NCI-H774 (cell line): ENCODE results near the gene EDIL3.
A peak's percentile ranks its signal among the peaks of the same experiment; 100 is the strongest.

Experiments used
- DNase-seq: peaks from one replicate; lab custom pipeline; 2025; lab: John Stamatoyannopoulos, UW

EDIL3 gene, protein sequence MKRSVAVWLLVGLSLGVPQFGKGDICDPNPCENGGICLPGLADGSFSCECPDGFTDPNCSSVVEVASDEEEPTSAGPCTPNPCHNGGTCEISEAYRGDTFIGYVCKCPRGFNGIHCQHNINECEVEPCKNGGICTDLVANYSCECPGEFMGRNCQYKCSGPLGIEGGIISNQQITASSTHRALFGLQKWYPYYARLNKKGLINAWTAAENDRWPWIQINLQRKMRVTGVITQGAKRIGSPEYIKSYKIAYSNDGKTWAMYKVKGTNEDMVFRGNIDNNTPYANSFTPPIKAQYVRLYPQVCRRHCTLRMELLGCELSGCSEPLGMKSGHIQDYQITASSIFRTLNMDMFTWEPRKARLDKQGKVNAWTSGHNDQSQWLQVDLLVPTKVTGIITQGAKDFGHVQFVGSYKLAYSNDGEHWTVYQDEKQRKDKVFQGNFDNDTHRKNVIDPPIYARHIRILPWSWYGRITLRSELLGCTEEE

DNA sequence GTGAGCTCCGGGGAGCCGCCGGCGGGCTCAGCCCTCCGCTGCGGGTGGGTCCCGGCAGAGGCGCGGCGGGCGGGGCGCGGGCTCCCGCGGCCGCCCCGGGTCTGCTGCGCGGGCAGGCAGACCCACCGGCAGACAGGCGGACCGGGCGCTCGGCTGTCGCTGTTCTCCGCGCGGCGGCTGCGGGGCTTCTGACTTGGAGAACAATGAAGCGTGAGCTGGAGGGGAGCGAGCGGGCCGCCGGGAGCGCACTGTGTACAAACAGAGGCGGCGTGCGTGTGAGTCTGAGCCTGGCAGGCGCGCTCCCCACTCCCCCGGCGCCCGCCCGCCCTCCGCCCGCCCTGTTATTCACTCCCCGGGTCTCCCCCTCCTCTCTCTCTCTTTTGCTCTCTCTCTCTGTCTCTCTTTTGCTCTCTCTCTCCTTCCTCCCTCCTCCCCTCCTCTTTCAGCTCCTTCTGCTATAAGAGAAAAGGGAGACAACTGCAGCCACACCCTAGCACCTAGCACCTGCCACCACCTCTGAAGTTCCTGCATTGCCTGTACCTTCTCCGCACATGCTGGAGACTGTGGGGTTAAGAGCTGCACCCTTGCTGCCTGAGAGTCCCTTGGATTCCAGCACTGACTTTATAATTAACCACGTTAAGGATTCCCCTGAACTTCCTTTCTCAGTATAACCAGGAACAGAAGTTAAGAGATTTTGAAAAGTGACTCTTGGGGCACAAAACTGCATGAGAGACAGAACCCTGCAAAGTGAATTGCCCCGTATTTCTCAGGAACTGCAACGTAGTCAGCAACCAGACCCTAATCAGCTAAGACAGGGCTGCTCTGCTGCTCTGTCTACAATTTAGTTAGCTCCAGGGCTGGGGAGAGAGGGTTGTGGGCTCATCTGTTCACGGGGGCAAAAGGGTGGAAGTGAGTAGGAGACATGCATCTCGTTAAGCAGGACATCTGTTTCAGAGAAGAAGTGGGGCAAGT lies at the start of gene EDIL3:
Gene EDIL3 (minus strand): TSS at position 277 of the 972 bp plus-strand sequence. CDS start 506 bp downstream, outside the sequence.
- DNase-seq, result peak; percentile 40

DNA sequence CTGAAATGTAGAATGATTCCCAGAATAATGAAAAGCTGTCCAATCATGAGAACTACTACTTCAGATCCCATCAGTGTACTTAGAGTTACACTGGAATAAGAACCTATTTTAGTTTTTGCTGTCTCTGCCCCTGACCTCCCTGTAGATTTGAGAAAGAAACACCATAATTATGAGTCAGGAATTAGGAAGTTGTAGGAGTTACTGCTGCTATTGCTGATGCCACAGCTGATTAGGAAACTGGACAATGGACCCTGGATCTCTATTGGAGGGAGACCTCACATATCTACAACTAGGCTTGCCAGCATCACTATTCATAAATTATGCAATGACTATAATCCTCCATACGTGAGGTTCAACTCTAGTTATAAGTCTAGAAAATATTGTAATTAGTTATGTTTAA lies 48.8 kb upstream of the EDIL3 start:
- DNase-seq, result no peak

DNA sequence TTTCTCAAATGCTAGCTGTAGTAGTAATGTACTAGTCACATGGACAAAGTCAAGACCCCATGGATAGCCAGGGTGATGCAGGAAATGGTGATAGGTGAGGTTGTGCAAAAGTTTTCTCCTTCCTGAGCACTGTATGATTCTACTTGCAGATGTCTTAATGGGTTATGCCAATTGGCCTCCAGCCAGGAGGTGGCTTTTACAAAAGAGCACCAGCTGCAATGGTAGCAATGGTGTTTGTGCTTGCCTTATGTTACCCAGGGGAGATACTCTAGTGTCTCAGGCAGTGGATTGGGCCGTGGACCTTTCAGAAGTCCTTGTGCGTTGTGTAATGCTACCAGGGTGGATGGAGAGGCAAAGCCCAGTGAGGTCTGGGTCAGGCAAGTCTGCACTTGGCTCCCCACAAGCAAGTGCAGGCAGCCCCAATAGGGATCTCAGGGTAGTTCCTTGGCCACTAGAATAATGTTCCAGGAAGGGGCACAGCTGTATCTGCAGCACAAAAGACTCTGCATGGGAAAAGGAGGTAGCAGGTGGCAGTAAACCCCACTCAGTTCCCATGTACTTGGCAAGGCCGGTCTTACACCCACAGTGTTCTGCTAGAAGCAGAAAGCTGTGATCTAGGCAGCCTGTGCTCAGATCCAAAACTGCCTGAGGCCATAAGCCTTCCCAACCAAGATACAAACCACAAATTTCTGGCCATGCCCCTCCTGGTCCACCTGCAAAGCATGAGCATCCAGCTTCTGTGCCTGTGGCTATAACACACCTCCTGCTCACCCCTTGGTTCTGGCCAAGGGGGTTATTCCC lies 46.4 kb upstream of the EDIL3 start:
- DNase-seq, result no peak

DNA sequence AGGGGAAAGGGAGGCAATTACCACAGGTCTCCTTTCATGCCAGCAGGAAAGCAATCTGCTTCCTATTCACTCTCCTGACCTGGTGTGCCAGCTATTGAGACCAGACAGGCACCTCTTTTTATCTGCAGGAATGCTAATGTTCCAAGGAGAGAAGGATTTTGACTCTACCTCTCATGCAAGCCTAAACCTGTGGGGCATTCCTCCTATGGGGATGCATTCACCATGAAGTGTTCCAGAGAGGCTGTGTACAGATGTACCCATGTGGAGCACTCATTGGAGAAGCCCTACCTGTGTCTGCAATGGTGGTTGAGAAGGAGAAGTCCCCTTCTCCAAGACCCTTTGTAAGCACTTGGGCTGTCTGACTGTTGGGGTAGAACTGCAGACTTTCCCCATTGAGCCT lies 45.4 kb upstream of the EDIL3 start:
- DNase-seq, result no peak

DNA sequence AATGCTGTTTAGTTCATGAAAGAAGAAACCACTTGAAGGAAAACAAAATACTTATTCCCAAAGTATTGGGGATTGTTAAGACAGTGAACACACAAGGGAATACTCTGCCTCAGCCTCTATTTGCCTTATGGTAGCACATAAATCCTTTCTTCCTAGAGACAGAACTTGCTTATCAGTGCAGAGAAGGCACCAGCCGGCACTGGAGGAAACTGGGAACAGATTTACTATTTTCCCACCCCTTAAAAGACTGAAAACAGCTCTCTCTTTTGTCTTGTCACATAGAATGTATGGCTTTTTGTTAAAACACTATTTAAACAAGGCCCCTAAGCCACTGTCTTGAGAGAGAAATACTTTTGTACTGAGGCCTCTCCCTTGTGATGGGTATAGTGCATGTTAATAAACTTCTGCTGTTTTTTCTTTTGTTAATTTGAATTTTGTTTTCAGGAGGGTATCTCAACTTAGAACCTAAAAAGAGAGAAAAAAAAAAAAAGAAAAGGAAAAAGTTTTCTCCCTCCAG lies 40.7 kb upstream of the EDIL3 start:
- DNase-seq, result no peak

DNA sequence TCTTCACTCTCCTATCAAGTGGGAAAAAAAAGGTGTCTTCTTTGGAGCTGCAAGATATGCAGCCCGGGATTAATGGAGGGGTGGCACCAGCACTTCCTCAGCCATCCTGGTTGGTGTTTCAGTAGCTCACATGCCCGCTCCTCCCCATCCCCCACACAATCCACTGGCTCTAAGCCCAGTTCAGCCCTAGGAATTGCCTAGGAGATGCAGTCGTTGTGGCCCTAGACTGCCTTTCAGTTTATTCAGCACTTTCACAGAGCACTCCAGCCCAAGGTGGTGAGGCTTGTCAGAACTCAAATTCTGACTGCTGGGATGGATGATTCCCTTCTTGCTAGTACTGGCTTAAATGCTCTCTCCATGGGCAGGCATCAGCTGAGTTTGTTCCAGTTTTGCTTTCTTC lies 35.1 kb upstream of the EDIL3 start:
- DNase-seq, result no peak

DNA sequence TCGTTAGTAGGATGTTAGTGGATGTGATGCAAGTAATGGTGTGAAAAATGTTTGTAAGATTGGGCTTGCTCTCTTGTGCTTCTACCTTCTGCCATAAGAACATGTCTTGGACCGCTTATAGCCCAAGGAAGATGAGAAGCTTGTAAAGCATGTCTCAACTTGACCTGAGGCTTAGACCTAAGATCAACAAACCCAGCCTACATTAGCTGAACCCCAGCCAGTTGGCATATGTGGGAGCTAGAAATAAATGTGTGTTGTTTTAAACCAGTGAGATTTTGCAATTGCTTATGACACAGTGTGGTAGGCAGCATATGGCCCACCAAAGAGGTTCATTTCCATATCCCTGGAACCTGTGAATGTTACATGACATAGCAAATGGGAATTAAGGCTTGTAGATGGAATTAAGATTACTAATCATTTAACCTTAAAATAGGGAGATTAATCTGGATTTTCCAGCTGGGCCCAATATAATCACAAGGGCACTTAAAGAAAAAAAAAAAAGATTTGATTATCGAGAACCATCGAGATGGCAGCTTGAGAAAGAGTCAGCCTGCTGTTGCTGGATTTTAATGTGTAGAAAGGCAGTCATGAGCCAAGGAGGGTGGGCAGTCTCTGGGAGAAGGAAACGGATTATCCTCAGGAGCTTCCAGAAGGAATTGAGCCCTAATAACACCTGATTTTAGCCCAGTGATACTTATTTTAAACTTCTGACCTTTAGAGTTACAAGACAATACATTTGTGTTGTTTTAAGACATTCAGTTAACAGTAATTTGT lies 27.3 kb upstream of the EDIL3 start:
- no peak for DNase-seq

DNA sequence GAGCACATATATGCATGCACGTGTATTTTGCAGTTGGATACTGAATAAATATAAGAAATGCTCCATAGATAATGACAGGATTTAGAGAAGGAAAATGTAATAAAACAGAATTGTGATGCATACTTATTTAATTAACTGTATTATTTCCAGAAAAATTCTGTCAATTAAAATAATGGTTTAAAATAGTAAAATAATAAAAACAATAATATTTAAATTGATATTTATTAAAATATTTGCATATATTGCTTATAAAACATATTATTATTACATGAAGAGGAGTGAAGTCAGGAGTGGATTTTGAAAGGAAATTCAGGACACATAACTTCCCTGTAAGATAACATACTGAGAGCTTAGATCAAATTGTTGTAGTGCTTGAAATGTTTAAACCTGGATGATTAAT lies 21.4 kb upstream of the EDIL3 start:
- no peak for DNase-seq

DNA sequence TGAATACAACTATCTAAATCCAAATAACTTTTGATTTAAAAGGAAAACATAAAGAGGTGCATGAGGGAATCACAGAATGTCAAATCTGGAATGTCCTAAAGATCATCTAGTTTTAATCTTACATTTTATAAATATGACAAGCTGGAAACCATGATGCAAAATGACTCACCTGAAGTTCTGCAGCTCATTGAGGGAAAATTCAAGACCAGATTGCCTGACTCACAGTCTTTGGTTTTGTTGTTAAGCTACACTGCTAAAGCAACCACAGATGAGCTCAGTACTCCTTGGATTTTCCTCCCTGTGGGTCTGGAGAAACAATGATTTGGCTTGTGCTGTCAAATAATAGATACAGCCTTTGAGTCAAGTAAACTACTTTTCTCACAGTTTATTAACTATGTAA lies 19.1 kb upstream of the EDIL3 start:
- no peak for DNase-seq

DNA sequence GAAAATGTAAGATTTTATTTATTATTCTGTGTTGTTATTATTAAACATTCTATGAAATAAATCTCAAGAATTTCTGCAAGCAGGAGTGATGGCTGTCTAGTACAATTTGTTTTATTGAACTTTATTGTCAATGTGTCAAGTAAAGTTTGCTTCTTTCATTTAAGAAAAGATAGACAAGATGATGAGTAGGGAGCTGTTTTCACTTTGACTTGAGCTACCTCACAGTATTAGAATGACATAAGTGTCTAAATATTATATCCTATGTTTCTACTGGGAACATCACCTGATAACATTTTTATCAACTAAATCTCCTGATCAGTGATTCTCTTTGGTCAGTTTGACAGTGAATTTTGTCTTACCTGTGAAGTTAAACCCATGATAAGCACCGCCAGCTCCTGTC lies 12.7 kb upstream of the EDIL3 start:
- DNase-seq, result no peak

DNA sequence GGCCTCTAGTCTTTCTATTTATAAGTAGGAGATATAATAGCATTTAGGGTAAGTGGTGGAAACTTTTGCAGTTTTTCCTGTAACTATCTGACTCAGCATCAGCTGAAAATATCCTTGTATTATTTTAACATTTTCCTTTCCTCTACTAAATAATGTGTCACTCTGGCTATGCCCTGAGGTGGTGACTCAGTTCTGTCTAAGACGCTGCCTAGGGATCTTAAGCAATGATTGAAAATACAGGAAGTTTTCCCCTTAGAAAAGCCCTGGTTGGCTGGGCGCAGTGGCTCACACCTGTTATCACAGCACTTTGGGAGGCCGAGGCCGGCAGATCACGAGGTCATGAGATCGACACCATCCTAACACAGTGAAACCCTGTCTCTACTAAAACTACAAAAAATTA lies 9.3 kb upstream of the EDIL3 start:
- no peak for DNase-seq

DNA sequence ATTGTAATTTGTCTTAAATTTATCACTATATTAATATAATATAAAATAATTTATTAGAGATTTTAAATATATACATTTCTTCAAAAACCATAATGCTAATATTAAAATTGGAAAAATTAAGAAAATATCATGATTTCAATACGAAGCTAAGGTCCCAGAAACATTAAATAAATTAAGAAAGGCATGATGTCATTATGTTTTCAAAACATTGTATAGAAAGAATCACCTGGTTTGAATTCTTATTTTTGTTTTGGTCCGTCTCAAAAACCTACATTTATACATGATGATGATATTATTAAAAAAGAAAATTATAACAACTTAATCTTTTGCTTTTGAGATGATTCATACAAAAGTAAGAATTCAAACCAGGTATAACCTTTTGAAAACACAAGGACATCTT lies 8.2 kb upstream of the EDIL3 start:
- DNase-seq, result no peak

DNA sequence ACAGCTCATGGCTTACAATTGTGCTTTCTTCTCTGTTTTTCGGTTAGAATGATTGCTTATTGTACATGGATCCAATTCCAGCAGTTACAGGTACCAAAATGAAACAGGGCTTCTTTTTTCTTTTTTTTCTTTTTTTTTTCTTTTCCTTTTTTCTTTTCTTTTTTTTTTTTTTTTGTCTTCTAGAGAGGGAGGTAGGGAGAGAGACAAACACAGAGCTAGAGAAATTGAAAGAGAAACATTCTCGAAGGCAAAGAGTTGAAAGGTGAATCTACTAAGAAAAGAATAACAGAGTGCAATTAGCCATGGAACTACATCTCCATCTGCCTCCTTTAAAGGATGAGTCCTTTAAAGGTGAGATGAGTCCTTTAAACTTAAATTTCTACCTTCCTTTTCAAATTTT lies 1.0 kb upstream of the EDIL3 start:
- DNase-seq, result no peak

DNA sequence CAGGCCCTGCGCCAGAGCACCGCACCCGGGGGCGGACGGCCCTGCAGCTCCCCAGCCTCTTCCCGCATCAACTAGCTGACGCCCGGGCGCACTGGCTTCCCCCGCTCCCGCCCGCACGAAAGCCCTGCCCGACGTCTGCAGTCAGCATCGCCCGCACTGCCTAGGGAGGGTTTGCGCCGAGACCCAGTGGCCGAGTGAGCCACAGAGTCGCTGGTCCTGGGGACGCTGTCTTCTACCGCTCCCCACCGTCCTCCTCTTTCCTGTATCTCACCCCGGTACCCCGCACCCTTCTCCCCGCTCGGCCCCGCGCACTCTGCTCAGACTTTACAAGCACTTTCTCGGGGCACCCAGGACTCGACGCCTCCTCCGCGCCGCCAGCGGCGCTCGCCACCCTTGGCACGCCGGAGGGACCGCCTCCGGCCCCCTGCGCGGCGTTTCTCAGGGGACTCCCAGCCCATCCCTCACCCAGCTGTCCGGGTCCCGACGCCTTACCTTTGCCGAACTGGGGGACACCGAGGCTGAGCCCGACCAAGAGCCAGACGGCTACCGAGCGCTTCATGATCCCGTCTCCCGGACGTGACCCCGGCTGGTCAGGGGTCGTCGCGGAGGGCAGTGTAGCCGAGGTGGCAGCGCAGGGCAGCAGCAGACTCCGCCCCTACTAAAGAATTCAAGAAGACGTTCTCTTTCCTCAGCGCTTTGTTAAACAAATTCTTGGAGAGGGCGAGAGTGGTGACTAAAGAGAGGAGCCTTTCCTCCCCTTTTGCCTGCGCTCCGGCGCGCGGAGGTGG lies 670 bp downstream of the EDIL3 start:
- DNase-seq, result peak; percentile 19

DNA sequence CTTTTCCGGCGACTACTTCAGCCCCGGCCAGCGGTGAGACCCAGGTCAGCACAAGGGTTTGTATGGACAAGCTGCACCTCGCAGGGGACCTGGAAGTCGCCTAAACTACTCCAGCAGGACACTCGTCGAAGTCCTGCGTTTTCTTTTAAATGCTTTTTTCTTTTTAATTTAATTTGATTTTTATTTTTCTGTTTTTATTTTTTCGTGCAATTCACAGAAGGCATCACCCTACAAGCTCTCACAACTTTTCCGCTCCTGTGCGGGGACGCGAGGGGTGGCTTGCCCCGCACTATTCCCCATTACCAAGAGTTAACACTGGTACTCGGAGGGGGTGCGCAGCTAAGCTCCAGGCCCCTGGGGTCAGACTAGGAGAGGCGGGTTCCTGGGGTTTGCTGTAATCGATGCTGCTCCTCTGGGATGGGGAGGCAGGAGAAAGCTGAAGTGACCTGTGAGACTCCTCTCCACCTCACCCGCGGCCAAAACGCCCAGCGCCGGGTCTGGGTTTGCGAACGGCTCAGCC lies 1.3 kb downstream of the EDIL3 start:
- no peak for DNase-seq

DNA sequence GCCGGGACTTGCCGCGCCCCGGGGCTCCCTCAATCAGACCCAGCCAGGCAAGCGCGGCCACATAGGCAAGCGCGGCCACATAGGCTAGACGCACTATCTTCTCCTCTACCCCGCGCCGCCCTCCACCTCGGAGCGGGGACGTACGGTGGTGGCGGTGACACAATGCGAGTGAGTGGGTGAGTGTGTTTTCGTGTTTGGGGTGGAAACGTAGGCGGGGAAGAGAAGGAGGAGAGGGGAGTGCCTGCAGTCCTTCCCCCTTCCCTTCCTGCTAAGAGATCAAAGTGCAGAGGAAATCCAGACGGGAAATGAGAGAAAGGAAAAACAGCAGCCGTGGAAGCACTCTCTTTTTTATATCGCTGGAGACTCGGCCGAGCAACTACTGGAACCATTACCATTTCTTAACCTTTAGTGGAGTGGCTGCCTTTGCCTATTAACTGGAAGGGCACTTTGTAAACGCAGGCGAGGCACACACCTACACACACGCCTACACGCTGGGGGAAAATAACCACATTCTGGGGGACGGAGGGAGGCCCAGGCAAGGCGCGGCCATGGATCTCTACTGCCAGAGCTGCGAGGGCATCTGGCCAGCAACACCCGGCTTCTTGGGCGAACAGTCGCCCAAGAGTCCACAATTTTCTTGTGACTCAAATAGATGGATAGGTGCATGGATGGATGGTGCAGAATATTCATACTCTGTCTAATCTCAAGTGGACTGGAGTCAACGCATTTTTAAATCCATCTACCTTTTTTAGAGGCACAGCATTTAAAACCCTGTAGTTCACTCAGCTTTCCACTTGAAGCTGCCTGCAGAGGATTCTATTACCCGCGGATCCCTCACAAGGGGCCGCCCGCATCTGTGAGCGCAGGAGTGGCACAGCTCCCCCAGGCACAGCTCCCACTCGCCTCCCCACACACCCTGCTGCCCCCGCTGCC lies 2.1 kb downstream of the EDIL3 start:
- DNase-seq, result peak; percentile 49

DNA sequence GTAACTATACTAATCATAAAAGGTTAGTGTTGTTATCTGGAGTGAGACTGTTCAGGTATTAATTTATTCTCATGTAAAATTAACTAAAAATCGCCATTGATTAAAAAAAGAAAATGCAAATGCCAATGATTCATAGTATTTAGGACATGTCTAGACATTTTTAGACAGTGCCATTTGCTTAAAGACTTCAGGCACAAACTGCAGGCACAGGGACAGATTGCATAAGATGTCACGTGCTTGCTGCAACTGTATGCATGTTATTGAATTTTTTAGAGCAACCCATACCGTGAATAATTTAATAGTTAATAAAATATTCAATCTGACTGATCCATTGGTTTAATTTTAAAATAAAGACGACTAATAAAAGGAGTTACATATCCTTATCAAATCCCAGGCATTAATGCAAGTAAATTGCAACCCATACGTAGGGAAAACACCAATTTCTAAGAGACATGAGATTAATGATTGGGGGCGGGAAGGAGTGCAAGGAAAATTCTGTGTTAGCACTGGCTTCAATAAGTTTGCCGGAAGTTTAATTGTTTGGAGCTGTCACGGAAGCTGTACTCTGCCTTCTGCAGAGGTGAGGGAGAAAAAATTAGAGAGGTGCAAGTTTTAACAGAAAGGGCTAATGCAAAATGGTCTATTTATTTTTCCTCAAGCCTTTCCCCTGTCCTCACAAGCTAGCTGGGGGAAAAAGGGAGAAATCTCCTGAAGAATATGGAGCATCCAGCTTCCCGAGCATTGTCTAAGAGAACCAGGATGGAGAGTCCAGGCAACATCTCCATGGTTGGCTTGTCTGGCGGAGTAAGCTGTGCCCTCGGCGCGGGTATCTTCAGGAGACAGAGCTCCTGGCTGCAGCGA lies 2.9 kb downstream of the EDIL3 start:
- peak; percentile 30 for DNase-seq

DNA sequence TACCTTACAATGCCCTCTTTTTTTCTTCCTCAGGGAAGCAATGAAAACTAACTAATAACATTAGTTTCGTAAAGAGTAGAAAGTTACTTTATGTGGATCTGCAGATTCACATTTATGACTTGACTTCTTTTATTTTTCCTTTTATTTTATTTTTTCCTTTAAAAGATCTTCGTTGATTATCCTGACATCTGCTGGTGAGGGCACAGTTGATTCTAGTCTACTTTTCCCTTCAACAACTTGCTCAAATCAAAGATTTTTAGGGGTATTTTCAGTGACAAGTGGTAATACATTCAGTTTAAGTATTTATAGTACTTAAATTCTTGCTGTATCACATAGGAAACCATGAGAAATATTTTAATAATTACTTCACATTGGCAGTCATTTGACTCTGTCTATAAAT lies 4.9 kb downstream of the EDIL3 start:
- no peak for DNase-seq
